GM19328 (cell line): ENCODE results near the gene LRRC18.

Experiments
- ATAC-seq: cut with Tn5 transposase; IDR thresholded peaks from one replicate; pipeline ENCODE4 v1.9.1; 2021; ENCODE audit warnings: mild to moderate bottlenecking, moderate library complexity; ENCODE audit not compliant: unreplicated experiment

Gene LRRC18

GRCh38 chr10:48923748-48924147, 15.9 kb downstream of the LRRC18 start:
- no peak for ATAC-seq

- no peak for ATAC-seq
Measured at GRCh38 chr10:48913674-48914073, 26.0 kb downstream of the LRRC18 start.

- ATAC-seq, result no peak
Measured at GRCh38 chr10:48910548-48910947, 29.1 kb downstream of the LRRC18 start.

GRCh38 chr10:48907730-48908129, 31.9 kb downstream of the LRRC18 start:
- no peak for ATAC-seq

GRCh38 chr10:48906841-48907240, 32.8 kb downstream of the LRRC18 start:
- ATAC-seq, result no peak

GRCh38 chr10:48905311-48905710, 34.3 kb downstream of the LRRC18 start:
- no peak for ATAC-seq

GRCh38 chr10:48904861-48905260, 34.8 kb downstream of the LRRC18 start:
- ATAC-seq, result no peak

GRCh38 chr10:48903151-48903550, 36.5 kb downstream of the LRRC18 start:
- ATAC-seq, result no peak

- no peak for ATAC-seq
Measured at GRCh38 chr10:48902096-48902495, 37.5 kb downstream of the LRRC18 start.

GRCh38 chr10:48901319-48901718, 38.3 kb downstream of the LRRC18 start:
- no peak for ATAC-seq

GRCh38 chr10:48900371-48900801, 39.3 kb downstream of the LRRC18 start:
- ATAC-seq, result no peak

GRCh38 chr10:48899781-48900180, 39.9 kb downstream of the LRRC18 start:
- ATAC-seq, result no peak

GRCh38 chr10:48898426-48898825, 41.2 kb downstream of the LRRC18 start:
- ATAC-seq, result no peak

GRCh38 chr10:48897441-48897790, 42.2 kb downstream of the LRRC18 start:
- no peak for ATAC-seq

GRCh38 chr10:48896756-48897440, 42.7 kb downstream of the LRRC18 start:
- ATAC-seq, result no peak

- no peak for ATAC-seq
Measured at GRCh38 chr10:48895803-48896195, 43.8 kb downstream of the LRRC18 start.

- no peak for ATAC-seq
Measured at GRCh38 chr10:48894911-48895802, 44.5 kb downstream of the LRRC18 start.

- ATAC-seq, result no peak
Measured at GRCh38 chr10:48890888-48891850, 48.5 kb downstream of the LRRC18 start.

- no peak for ATAC-seq
Measured at GRCh38 chr10:48887982-48888381, 51.7 kb downstream of the LRRC18 start.

- ATAC-seq, result no peak
Measured at GRCh38 chr10:48885376-48885775, 54.3 kb downstream of the LRRC18 start.
